T follicular helper cell (primary cell): Measurements from ENCODE around the gene PCDHA10.
"Not testable (repeated sequence)": the region's sequence is repeated elsewhere in the genome, so short reads cannot be mapped to it uniquely, and the experiment has no call there.

ENCODE experiments used
- DNase-seq: peaks from one replicate; pipeline ENCODE4 v3.0.0-alpha.2; 2020; ENCODE audit warnings: low read depth
- total RNA-seq, 2 experiments: gene quantifications; one replicate each; lab custom pipeline; 2026; lab: John Stamatoyannopoulos, UW

Gene PCDHA10
- total RNA-seq, result 0 reads per million in 2 experiments

GRCh38 chr5:140855772-140856674, at the start of gene PCDHA10:
TSS of gene PCDHA10 (plus strand) at chr5:140855897. CDS start at chr5:140856049, 152 bp downstream.
- DNase-seq, result no peak

DNA sequence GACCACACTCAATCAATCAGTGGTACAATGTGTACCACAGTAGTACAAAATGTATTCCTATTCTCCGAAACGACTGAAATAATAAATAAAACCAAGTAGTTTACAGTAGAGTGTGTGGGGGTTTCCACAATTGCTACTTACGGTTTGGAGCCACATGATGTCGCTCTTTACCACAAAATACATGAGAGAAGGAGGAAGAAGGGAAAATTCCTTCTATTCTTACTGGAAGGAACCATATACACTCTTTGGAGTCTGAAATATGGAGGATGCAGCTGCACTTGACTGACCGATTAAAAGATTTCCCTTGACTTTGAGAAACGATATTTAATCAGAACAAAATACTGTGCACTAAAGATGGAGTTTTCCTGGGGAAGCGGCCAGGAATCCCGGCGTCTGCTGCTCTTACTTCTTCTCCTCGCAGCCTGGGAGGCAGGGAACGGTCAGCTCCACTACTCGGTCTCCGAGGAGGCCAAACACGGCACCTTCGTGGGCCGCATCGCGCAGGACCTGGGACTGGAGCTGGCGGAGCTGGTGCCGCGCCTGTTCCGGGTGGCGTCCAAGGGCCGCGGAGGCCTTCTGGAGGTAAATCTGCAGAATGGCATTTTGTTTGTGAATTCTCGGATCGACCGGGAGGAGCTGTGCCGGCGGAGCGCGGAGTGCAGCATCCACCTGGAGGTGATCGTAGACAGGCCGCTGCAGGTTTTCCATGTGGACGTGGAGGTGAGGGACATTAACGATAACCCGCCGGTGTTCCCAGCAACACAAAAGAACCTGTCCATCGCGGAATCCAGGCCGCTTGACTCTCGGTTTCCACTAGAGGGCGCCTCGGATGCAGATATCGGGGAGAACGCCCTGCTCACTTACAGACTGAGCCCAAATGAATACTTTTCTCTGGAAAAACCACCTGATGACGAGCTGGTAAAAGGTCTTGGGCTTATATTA, 48.6 kb upstream of the PCDHA10 start, which contains the start of gene PCDHA4:
PCDHA4 (plus strand) TSS at position 235 of the 942 bp plus-strand sequence.
- DNase-seq, result no peak

GRCh38 chr5:140808241-140808888, 47.3 kb upstream of the PCDHA10 start:
- DNase-seq, result not testable (repeated sequence)

DNA sequence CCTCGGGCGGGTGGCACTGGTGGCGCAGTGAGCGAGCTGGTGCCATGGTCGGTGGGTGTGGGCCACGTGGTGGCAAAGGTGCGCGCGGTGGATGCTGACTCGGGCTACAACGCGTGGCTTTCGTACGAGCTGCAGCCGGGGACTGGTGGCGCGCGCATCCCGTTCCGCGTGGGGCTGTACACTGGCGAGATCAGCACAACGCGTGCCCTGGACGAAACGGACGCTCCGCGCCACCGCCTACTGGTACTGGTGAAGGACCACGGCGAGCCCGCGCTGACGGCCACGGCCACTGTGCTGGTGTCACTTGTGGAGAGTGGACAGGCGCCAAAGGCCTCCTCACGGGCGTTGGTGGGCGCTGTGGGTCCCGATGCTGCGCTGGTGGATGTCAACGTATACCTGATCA, 46.8 kb upstream of the PCDHA10 start:
- DNase-seq, result no peak

DNA sequence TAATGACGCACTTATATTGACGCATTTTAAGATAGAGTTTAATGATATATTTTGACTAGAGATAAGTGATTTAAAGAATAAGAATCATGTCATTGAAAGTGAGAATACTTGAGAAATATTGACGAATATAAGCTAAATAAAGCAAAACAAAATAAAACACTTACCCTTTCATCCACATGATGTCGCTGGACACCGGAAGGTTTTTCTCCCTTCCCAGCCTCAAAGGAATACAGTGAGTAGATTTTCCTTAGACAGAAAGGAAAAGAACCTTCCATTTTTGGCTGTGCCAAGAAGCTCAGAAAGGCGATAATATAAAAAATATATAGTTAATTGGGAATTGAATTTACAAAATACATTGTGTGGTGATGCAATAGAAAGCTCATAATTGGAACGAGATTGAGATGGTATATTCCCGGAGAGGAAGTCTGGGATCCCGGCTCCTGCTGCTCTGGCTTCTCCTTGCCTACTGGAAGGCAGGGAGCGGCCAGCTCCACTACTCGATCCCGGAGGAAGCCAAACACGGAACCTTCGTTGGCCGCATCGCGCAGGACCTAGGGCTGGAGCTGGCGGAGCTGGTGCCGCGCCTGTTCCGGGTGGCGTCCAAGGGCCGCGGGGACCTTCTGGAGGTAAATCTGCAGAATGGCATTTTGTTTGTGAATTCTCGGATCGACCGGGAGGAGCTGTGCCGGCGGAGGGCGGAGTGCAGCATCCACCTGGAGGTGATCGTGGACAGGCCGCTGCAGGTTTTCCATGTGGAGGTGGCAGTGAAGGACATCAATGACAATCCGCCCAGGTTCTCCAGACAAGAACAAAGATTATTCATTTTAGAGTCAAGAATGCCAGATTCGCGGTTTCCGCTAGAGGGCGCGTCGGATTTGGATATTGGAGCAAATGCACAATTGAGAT, 34.1 kb upstream of the PCDHA10 start, which contains the start of gene PCDHA5:
PCDHA5 (plus strand) TSS at position 239 of the 906 bp plus-strand sequence.
- DNase-seq, result no peak

DNA sequence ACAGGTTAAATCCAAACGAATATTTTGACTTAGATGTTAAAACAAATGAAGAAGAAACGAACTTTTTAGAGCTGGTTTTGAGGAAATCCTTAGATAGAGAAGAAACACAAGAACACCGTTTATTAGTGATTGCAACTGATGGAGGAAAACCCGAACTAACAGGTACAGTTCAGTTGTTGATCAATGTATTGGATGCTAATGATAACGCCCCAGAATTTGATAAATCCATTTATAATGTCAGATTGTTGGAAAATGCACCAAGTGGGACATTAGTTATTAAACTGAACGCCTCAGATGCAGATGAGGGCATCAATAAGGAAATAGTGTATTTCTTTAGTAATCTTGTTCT, 33.4 kb upstream of the PCDHA10 start:
- no peak for DNase-seq

DNA sequence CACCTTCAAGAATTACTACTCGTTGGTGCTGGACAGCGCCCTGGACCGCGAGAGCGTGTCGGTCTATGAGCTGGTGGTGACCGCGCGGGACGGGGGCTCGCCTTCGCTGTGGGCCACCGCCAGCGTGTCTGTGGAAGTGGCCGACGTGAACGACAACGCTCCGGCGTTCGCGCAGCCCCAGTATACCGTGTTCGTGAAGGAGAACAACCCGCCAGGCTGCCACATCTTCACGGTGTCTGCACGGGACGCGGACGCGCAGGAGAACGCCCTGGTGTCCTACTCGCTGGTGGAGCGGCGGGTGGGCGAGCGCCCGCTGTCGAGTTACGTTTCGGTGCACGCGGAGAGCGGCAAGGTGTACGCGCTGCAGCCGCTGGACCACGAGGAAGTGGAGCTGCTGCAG, 32.7 kb upstream of the PCDHA10 start:
- DNase-seq, result not testable (repeated sequence)

- DNase-seq, result no peak
Measured at GRCh38 chr5:140823475-140823874, 32.2 kb upstream of the PCDHA10 start.

- no peak for DNase-seq
Measured at GRCh38 chr5:140827704-140828361, 27.9 kb upstream of the PCDHA10 start, which contains the start of gene PCDHA6. TSS of gene PCDHA6 (plus strand) at chr5:140827960. CDS start at chr5:140828092, 132 bp downstream.

- DNase-seq, result no peak
Measured at GRCh38 chr5:140828362-140828737, 27.3 kb upstream of the PCDHA10 start.

GRCh38 chr5:140829511-140830501, 25.9 kb upstream of the PCDHA10 start:
- not testable (repeated sequence) for DNase-seq

- no peak for DNase-seq
Measured at GRCh38 chr5:140833993-140834392, 21.7 kb upstream of the PCDHA10 start, which contains the start of gene PCDHA7. TSS of gene PCDHA7 (plus strand) at chr5:140834269. CDS start at chr5:140834384, 115 bp downstream.

GRCh38 chr5:140834439-140835008, 21.2 kb upstream of the PCDHA10 start:
- not testable (repeated sequence) for DNase-seq

DNA sequence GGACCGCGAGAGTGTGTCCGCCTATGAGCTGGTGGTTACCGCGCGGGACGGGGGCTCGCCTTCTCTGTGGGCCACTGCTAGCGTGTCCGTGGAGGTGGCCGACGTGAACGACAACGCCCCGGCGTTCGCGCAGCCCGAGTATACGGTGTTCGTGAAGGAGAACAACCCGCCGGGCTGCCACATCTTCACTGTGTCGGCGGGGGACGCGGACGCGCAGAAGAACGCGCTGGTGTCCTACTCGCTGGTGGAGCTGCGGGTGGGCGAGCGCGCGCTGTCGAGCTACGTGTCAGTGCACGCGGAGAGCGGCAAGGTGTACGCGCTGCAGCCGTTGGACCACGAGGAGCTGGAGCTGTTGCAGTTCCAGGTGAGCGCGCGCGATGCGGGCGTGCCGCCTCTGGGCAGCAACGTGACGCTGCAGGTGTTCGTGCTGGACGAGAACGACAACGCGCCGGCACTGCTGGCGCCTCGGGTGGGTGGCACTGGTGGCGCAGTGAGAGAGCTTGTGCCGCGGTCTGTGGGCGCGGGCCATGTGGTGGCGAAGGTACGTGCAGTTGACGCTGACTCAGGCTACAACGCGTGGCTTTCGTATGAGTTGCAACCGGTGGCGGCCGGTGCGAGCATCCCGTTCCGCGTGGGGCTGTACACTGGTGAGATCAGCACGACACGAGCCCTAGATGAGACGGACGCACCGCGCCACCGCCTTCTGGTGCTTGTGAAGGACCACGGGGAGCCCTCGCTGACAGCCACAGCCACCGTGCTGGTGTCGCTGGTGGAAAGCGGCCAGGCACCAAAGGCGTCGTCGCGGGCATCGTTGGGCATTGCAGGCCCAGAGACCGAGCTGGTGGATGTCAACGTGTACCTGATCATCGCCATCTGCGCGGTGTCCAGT, 19.8 kb upstream of the PCDHA10 start:
- no peak for DNase-seq

DNA sequence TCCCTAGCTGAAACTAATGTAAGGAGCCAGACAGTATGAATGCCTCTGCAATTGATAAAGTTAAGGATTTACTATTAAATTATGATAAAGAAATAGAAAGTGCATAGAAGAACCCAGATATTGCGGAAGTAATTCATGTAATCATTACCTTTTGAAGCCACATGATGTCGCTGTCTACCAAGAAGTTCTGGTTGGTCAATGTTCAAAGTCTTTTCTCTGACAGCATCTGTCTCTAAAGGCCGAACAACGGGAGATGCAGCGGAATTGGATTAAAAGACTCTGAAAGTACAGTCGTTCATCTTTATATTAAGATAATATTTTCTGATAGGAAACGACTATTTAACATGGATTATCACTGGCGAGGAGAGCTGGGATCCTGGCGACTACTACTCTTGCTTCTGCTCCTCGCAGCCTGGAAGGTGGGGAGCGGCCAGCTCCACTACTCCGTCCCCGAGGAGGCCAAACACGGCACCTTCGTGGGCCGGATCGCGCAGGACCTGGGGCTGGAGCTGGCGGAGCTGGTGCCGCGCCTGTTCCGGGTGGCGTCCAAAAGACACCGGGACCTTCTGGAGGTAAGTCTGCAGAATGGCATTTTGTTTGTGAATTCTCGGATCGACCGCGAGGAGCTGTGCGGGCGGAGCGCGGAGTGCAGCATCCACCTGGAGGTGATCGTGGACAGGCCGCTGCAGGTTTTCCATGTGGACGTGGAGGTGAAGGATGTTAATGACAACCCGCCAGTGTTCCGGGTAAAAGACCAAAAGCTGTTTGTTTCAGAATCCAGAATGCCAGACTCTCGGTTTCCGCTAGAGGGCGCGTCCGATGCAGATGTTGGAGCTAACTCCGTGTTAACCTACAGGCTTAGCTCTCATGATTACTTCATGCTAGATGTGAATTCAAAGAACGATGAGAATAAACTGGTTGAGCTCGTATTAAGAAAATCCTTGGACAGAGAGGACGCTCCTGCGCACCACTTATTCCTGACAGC, 14.4 kb upstream of the PCDHA10 start, which contains the start of gene PCDHA8:
PCDHA8 (plus strand) TSS at position 210 of the 985 bp plus-strand sequence; CDS start at position 345, 135 bp downstream.
- DNase-seq, result no peak
